H9 (cell line): ENCODE data around the gene MPP1. TPM values are rescaled to one million over a fixed set of nuclear protein-coding genes. Genes with fewer than 3 reads are reported as not detected.

ENCODE experiments used
- DNase-seq: peaks from one replicate; pipeline ENCODE4 v3.0.0-alpha.2; 2017
- H2AFZ ChIP-seq: one replicate; pipeline ENCODE4 v1.6.1; 2013; ENCODE audit warnings: mild to moderate bottlenecking, low read length, control low read depth, moderate library complexity
- H2AK5ac ChIP-seq: 2 replicates; pipeline ENCODE4 v1.6.1; 2013; ENCODE audit warnings: low read length, control low read depth, mixed read lengths; ENCODE audit not compliant: insufficient read length
- H2BK120ac ChIP-seq: one replicate; pipeline ENCODE4 v1.6.1; 2013; ENCODE audit warnings: low read depth, mild to moderate bottlenecking, low read length, control low read depth, inconsistent platforms; ENCODE audit not compliant: poor library complexity, severe bottlenecking
- H2BK12ac ChIP-seq: 2 replicates; pipeline ENCODE4 v1.6.1; 2013; ENCODE audit warnings: low read length, control low read depth, mixed read lengths, low read depth; ENCODE audit not compliant: insufficient read length
- H2BK15ac ChIP-seq: 2 replicates; pipeline ENCODE4 v1.6.1; 2013; ENCODE audit warnings: low read depth, low read length, control low read depth
- H2BK20ac ChIP-seq: one replicate; pipeline ENCODE4 v1.6.1; 2013; ENCODE audit warnings: low read depth, mild to moderate bottlenecking, low read length, control low read depth, inconsistent platforms; ENCODE audit not compliant: poor library complexity, severe bottlenecking
- H2BK5ac ChIP-seq: 2 replicates; pipeline ENCODE4 v1.6.1; 2013; ENCODE audit warnings: low read length, control low read depth, mixed read lengths; ENCODE audit not compliant: insufficient read length
- H3K14ac ChIP-seq: 2 replicates; pipeline ENCODE4 v1.6.1; 2013; ENCODE audit warnings: low read length, control low read depth; ENCODE audit not compliant: insufficient read depth
- H3K18ac ChIP-seq: 2 replicates; pipeline ENCODE4 v1.6.1; 2013; ENCODE audit warnings: low read depth, mild to moderate bottlenecking, mixed read lengths, low read length, control low read depth; ENCODE audit not compliant: insufficient read length
- H3K23ac ChIP-seq: 2 replicates; pipeline ENCODE4 v1.6.1; 2013; ENCODE audit warnings: low read length, control low read depth, mixed read lengths, low read depth; ENCODE audit not compliant: insufficient read length
- H3K23me2 ChIP-seq: 2 replicates; pipeline ENCODE4 v1.6.1; 2013; ENCODE audit warnings: low read depth, mild to moderate bottlenecking, mixed read lengths, low read length, control low read depth; ENCODE audit not compliant: insufficient read length, poor library complexity, severe bottlenecking
- H3K27ac ChIP-seq: 2 replicates; pipeline ENCODE4 v1.5.1; 2013; ENCODE audit warnings: low read length, control low read depth, mixed read lengths, low read depth; ENCODE audit not compliant: insufficient read length
- H3K27me3 ChIP-seq: 2 replicates; pipeline ENCODE4 v1.6.1; 2013; ENCODE audit warnings: low read length, control low read depth, inconsistent platforms; ENCODE audit not compliant: insufficient read depth
- H3K4ac ChIP-seq: 2 replicates; pipeline ENCODE4 v1.6.1; 2013; ENCODE audit warnings: low read depth, mild to moderate bottlenecking, control low read depth, inconsistent platforms, low read length, moderate library complexity
- H3K4me1 ChIP-seq: 2 replicates; pipeline ENCODE4 v1.6.1; 2013; ENCODE audit warnings: low read length, control low read depth, inconsistent platforms; ENCODE audit not compliant: insufficient read depth
- H3K4me2 ChIP-seq: 2 replicates; pipeline ENCODE4 v1.6.1; 2013; ENCODE audit warnings: low read length, control low read depth, mixed read lengths; ENCODE audit not compliant: insufficient read length, insufficient read depth
- H3K56ac ChIP-seq: 2 replicates; pipeline ENCODE4 v1.6.1; 2013; ENCODE audit warnings: low read depth, mild to moderate bottlenecking, mixed read lengths, low read length, control low read depth; ENCODE audit not compliant: insufficient read length
- H3K79me1 ChIP-seq: 2 replicates; pipeline ENCODE4 v1.6.1; 2013; ENCODE audit warnings: low read depth, mild to moderate bottlenecking, moderate library complexity, low read length, control low read depth, inconsistent platforms; ENCODE audit not compliant: insufficient read depth, poor library complexity, severe bottlenecking
- H3K79me2 ChIP-seq: 2 replicates; pipeline ENCODE4 v1.6.1; 2013; ENCODE audit warnings: low read length, control low read depth, inconsistent platforms; ENCODE audit not compliant: insufficient read depth
- H3K9ac ChIP-seq: 2 replicates; pipeline ENCODE4 v1.6.1; 2013; ENCODE audit warnings: low read length, control low read depth, mixed read lengths; ENCODE audit not compliant: insufficient read length; ENCODE audit errors: extremely low read depth
- H3K9me3 ChIP-seq: one replicate; pipeline ENCODE4 v1.6.1; 2013; ENCODE audit warnings: low read depth, low read length, inconsistent platforms; ENCODE audit not compliant: control insufficient read depth
- H3T11ph ChIP-seq: one replicate; pipeline ENCODE4 v1.6.1; 2013; ENCODE audit warnings: mild to moderate bottlenecking, low read length, control low read depth, inconsistent platforms
- H4K20me1 ChIP-seq: one replicate; pipeline ENCODE4 v1.6.1; 2013; ENCODE audit not compliant: control insufficient read depth, insufficient read length, insufficient read depth
- H4K5ac ChIP-seq: 2 replicates; pipeline ENCODE4 v1.6.1; 2013; ENCODE audit warnings: low read depth, mild to moderate bottlenecking, mixed read lengths, low read length, control low read depth; ENCODE audit not compliant: insufficient read length
- H4K8ac ChIP-seq: replicated peaks from 2 replicates; pipeline ENCODE4 v1.6.1; 2013; ENCODE audit warnings: low read length, control low read depth, mixed read lengths, low read depth; ENCODE audit not compliant: insufficient read length
- H4K91ac ChIP-seq: 2 replicates; pipeline ENCODE4 v1.6.1; 2013; ENCODE audit warnings: low read depth, mild to moderate bottlenecking, moderate library complexity, mixed read lengths, low read length, control low read depth; ENCODE audit not compliant: insufficient read length
- H3K27ac Mint-ChIP-seq, 3 experiments: 2 replicates in 2 of 3; 3 replicates in 1 of 3; pipeline ENCODE4 v1.8.0; 2020 to 2021; ENCODE audit warnings: mixed read lengths in 3 of 3, mild to moderate bottlenecking in 1 of 3, moderate library complexity in 1 of 3
- H3K27me3 Mint-ChIP-seq: 2 replicates; pipeline ENCODE4 v1.8.0; 2021; ENCODE audit warnings: low read depth, mild to moderate bottlenecking, moderate library complexity, mixed read lengths
- H3K36me3 Mint-ChIP-seq, 3 experiments: 2 replicates in 2 of 3; 3 replicates in 1 of 3; pipeline ENCODE4 v1.8.0; 2020 to 2021; ENCODE audit warnings: low read depth in 3 of 3, mixed read lengths in 3 of 3; ENCODE audit not compliant: insufficient read depth in 1 of 3
- H3K4me1 Mint-ChIP-seq, 2 experiments: 2 replicates each; pipeline ENCODE4 v1.8.0; 2020; ENCODE audit warnings: mixed read lengths in 2 of 2
- H3K4me3 Mint-ChIP-seq, 2 experiments: 2 replicates in 1 of 2; 3 replicates in 1 of 2; pipeline ENCODE4 v1.8.0; 2020 to 2021; ENCODE audit warnings: mild to moderate bottlenecking in 2 of 2, mixed read lengths in 2 of 2, moderate library complexity in 1 of 2
- H3K9me3 Mint-ChIP-seq, 2 experiments: 2 replicates in 1 of 2; 3 replicates in 1 of 2; pipeline ENCODE4 v1.8.0; 2020; ENCODE audit warnings: mild to moderate bottlenecking in 2 of 2, mixed read lengths in 2 of 2, moderate library complexity in 1 of 2
- CTCF ChIP-seq: fragments of 200-600 bp; sonication (generic); conservative IDR thresholded peaks from 3 replicates; pipeline ENCODE4 v1.8.0; 2021; ENCODE audit warnings: antibody characterized with exemption, mild to moderate bottlenecking
- WGBS: extraction: QIAGEN DNeasy Blood & Tissue Kit; methylation state at CpG from one replicate; pipeline ENCODE4 v1.1.7; 2013; ENCODE audit warnings: missing lambda C conversion rate, low lambda C conversion rate, mixed read lengths; ENCODE audit not compliant: insufficient read length; ENCODE audit errors: extremely low coverage; 5-methylcytosine and 5-hydroxymethylcytosine counted together
- total RNA-seq: library from RNA; stranded (reverse); gene quantifications from 2 replicates; pipeline ENCODE4 v1.2.1, GENCODE V29; 2021

The MPP1 gene
- total RNA-seq, 1 experiment from 2014 or later = 17.9 TPM

- Histone ChIP-seq H3K9ac (no peak overlapping the region), H3K4ac (no peak overlapping the region), H2AFZ (no peak overlapping the region), H2BK12ac (no peak overlapping the region), H3K79me2 (no peaks in the 10 kb centered on the region), H3K18ac (no peak overlapping the region), H3K4me1 (no peaks in the 10 kb centered on the region; the same call in 1 of the 2 replicates), H4K5ac (no peak overlapping the region), H3K56ac (no peak overlapping the region), H3K4me2 (no peak overlapping the region), H3T11ph (no peak overlapping the region), H3K9me3 (peaks cover 42% of the 10 kb centered on the region), H3K79me1 (no peaks in the 10 kb centered on the region), H2BK15ac (no peak overlapping the region), H4K20me1 (no peaks in the 10 kb centered on the region), H3K23me2 (no peaks in the 10 kb centered on the region), H4K91ac (no peak overlapping the region), H3K27ac (no peak overlapping the region), H2BK120ac (no peak overlapping the region), H2BK20ac (no peak overlapping the region), H3K23ac (no peak overlapping the region), H2BK5ac (no peak overlapping the region), H3K14ac (no peak overlapping the region), H4K8ac (no peak overlapping the region), H2AK5ac (no peak overlapping the region), H3K27me3 (no peaks in the 10 kb centered on the region)
- H3K27ac Mint-ChIP-seq = no peak overlapping the region
- TF ChIP-seq CTCF = no peak
- no peak overlapping the region for H3K4me3 Mint-ChIP-seq
- H3K9me3 Mint-ChIP-seq = peaks cover 63% of the 10 kb centered on the region in 2 experiments
- no CpG with 5 or more reads among the region's 3 CpGs for WGBS
- peaks cover 0 to 1% (median 0%) of the 10 kb centered on the region in 3 experiments; a peak in 3 of 7 replicates for H3K36me3 Mint-ChIP-seq
- H3K27me3 Mint-ChIP-seq = no peaks in the 10 kb centered on the region; the same call in 1 of the 2 replicates
- DNase-seq = no peak
- H3K4me1 Mint-ChIP-seq = peaks cover 0 to 8% of the 10 kb centered on the region in 2 experiments; a peak in 1 of 4 replicates
These were observed 28.5 kb upstream of the MPP1 start for GRCh38 chrX:154833746-154834274.
